ENCODE data around the gene FOS. TPM values are rescaled to one million over a fixed set of nuclear protein-coding genes. Genes with fewer than 3 reads are reported as not detected.

FOS gene
- total and polyA plus RNA-seq, 2 of the 13 experiments (the other 11 are each of a cell fraction or from before 2014, with no cell fraction given): 15.9 to 24.2 TPM

GRCh38 chr14:75328558-75329155, 50.0 kb downstream of the FOS start (continued):
- TF ChIP-seq TFE3 (CRISPR knock-in tag; IDR thresholded peaks at IDR 0.05) (peak; percentile 64; the same call in 1 of the 2 replicates), AKNA (CRISPR knock-in tag; IDR thresholded peaks at IDR 0.05; ENCODE audit: borderline replicate concordance) (no peak), ZNF75D (CRISPR knock-in tag; IDR thresholded peaks at IDR 0.05; ENCODE audit: borderline replicate concordance) (no peak), NFKB2 (CRISPR knock-in tag; IDR thresholded peaks at IDR 0.05; ENCODE audit: borderline replicate concordance) (no peak), SOX13 (IDR thresholded peaks at IDR 0.05) (no peak), SOX13 (CRISPR knock-in tag; conservative IDR thresholded peaks at IDR 0.05 in 1 of 2, IDR thresholded peaks at IDR 0.05 in 1 of 2) (peak in 1 of 2 experiments; percentile 81; a peak in 2 of 4 replicates), PITX1 (CRISPR knock-in tag; IDR thresholded peaks at IDR 0.05) (peak; percentile 71; the same call in 1 of the 2 replicates), ZNF510 (CRISPR knock-in tag; IDR thresholded peaks at IDR 0.05; ENCODE audit: low read depth) (no peak), PHF5A (CRISPR knock-in tag; IDR thresholded peaks at IDR 0.05; ENCODE audit: low read depth, unreplicated experiment) (no peak), KDM6A (CRISPR knock-in tag; IDR thresholded peaks at IDR 0.05; ENCODE audit: low read depth) (no peak), ZNF761 (CRISPR knock-in tag; conservative IDR thresholded peaks at IDR 0.05) (no peak), ZNF33A (CRISPR knock-in tag; IDR thresholded peaks at IDR 0.05; ENCODE audit: borderline replicate concordance) (no peak), GABPB1 (CRISPR knock-in tag; IDR thresholded peaks at IDR 0.05) (no peak), ATF1 (CRISPR knock-in tag; IDR thresholded peaks at IDR 0.05) (no peak)
- TF ChIP-seq, protein P1, sequence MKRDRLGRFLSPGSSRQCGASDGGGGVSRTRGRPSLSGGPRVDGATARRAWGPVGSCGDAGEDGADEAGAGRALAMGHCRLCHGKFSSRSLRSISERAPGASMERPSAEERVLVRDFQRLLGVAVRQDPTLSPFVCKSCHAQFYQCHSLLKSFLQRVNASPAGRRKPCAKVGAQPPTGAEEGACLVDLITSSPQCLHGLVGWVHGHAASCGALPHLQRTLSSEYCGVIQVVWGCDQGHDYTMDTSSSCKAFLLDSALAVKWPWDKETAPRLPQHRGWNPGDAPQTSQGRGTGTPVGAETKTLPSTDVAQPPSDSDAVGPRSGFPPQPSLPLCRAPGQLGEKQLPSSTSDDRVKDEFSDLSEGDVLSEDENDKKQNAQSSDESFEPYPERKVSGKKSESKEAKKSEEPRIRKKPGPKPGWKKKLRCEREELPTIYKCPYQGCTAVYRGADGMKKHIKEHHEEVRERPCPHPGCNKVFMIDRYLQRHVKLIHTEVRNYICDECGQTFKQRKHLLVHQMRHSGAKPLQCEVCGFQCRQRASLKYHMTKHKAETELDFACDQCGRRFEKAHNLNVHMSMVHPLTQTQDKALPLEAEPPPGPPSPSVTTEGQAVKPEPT (CRISPR knock-in tag; IDR thresholded peaks at IDR 0.05; ENCODE audit: low read depth): no peak
- TF ChIP-seq, protein P2, sequence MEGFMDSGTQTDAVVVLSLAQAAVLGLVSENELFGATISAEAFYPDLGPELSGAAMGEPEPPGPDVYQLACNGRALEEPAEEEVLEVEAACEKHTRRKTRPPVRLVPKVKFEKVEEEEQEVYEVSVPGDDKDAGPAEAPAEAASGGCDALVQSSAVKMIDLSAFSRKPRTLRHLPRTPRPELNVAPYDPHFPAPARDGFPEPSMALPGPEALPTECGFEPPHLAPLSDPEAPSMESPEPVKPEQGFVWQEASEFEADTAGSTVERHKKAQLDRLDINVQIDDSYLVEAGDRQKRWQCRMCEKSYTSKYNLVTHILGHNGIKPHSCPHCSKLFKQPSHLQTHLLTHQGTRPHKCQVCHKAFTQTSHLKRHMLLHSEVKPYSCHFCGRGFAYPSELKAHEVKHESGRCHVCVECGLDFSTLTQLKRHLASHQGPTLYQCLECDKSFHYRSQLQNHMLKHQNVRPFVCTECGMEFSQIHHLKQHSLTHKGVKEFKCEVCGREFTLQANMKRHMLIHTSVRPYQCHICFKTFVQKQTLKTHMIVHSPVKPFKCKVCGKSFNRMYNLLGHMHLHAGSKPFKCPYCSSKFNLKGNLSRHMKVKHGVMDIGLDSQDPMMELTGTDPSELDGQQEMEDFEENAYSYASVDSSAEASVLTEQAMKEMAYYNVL (CRISPR knock-in tag; IDR thresholded peaks at IDR 0.05; ENCODE audit: borderline replicate concordance): no peak
